Measurements from ENCODE around the gene FUT8.

The FUT8 gene

GRCh38 chr14:65623759-65624158 is 211.2 kb downstream of the FUT8 start:
- Histone ChIP-seq H2AFZ (ENCODE audit: low read length) (no peak overlapping the region), H3K4me3 (ENCODE audit: low read length, poor library complexity, severe bottlenecking) (no peak overlapping the region), H3K9me2 (replicated peaks; ENCODE audit: low read depth, low read length) (no peaks in the 10 kb centered on the region), H3K9me3 (ENCODE audit: insufficient read depth, low read depth, low read length) (no peaks in the 10 kb centered on the region), H3K9ac (ENCODE audit: low read depth, low read length, poor library complexity, severe bottlenecking) (no peak overlapping the region), H3K36me3 (ENCODE audit: insufficient read depth, low read length) (no peaks in the 10 kb centered on the region), H3F3A (ENCODE audit: low read depth) (no peaks in the 10 kb centered on the region), H3K79me2 (ENCODE audit: insufficient read depth, low read length) (no peaks in the 10 kb centered on the region), H3K27me3 (ENCODE audit: insufficient read depth, low read length, poor library complexity, severe bottlenecking) (no peaks in the 10 kb centered on the region), H4K20me1 (ENCODE audit: insufficient read depth, low read length, poor library complexity, severe bottlenecking) (no peaks in the 10 kb centered on the region), H3K4me2 (ENCODE audit: low read depth, low read length, poor library complexity, severe bottlenecking) (no peak overlapping the region), H3K4me1 (ENCODE audit: insufficient read depth, low read length, poor library complexity, severe bottlenecking) (no peaks in the 10 kb centered on the region)
- TF ChIP-seq, protein P1, sequence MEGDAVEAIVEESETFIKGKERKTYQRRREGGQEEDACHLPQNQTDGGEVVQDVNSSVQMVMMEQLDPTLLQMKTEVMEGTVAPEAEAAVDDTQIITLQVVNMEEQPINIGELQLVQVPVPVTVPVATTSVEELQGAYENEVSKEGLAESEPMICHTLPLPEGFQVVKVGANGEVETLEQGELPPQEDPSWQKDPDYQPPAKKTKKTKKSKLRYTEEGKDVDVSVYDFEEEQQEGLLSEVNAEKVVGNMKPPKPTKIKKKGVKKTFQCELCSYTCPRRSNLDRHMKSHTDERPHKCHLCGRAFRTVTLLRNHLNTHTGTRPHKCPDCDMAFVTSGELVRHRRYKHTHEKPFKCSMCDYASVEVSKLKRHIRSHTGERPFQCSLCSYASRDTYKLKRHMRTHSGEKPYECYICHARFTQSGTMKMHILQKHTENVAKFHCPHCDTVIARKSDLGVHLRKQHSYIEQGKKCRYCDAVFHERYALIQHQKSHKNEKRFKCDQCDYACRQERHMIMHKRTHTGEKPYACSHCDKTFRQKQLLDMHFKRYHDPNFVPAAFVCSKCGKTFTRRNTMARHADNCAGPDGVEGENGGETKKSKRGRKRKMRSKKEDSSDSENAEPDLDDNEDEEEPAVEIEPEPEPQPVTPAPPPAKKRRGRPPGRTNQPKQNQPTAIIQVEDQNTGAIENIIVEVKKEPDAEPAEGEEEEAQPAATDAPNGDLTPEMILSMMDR (conservative IDR thresholded peaks at IDR 0.05; ENCODE audit: low read length): no peak
- no peak for TF ChIP-seq EZH2phosphoT487 (IDR thresholded peaks at IDR 0.05; ENCODE audit: borderline replicate concordance)

DNA sequence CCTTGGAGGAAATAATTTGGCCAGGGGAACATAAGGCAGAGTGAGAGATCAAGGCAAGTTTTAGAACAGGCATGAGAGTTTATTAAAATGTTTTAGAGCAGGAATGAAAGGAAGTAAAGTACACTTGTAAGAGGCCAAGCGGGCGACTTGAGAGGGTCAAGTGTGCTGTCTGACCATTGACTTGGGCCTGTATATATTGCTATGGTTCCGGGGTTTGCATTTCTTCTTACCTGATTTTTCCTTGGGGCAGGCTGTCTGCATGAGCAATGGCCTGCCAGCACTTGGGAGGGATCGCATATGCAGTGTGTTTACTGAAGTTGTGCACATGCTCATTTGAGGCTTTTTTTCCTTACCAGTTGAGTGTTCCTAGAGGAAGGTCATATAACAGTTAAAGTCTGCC is 214.8 kb downstream of the FUT8 start:
- H2AFZ ChIP-seq (ENCODE audit: low read length): no peak overlapping the region
- no peaks in the 10 kb centered on the region for H4K20me1 ChIP-seq (ENCODE audit: insufficient read depth, low read length, poor library complexity, severe bottlenecking)
- H3K9ac ChIP-seq (ENCODE audit: low read depth, low read length, poor library complexity, severe bottlenecking): no peak overlapping the region
- H3K9me2 ChIP-seq (replicated peaks; ENCODE audit: low read depth, low read length): no peaks in the 10 kb centered on the region
- no peaks in the 10 kb centered on the region for H3K9me3 ChIP-seq (ENCODE audit: insufficient read depth, low read depth, low read length)
- H3K4me2 ChIP-seq (ENCODE audit: low read depth, low read length, poor library complexity, severe bottlenecking): no peak overlapping the region
- peaks cover 7% of the 10 kb centered on the region for H3F3A ChIP-seq (ENCODE audit: low read depth)
- peaks cover 19% of the 10 kb centered on the region for H3K4me1 ChIP-seq (ENCODE audit: insufficient read depth, low read length, poor library complexity, severe bottlenecking)
- H3K4me3 ChIP-seq (ENCODE audit: low read length, poor library complexity, severe bottlenecking): no peak overlapping the region
- no peaks in the 10 kb centered on the region for H3K79me2 ChIP-seq (ENCODE audit: insufficient read depth, low read length)
- peaks cover 11% of the 10 kb centered on the region; the same call in 1 of the 2 replicates for H3K36me3 ChIP-seq (ENCODE audit: insufficient read depth, low read length)
- TF ChIP-seq, protein P1 (conservative IDR thresholded peaks at IDR 0.05; ENCODE audit: low read length): no peak
- no peak for TF ChIP-seq EZH2phosphoT487 (IDR thresholded peaks at IDR 0.05; ENCODE audit: borderline replicate concordance)
- H3K27me3 ChIP-seq (ENCODE audit: insufficient read depth, low read length, poor library complexity, severe bottlenecking): no peaks in the 10 kb centered on the region

- Histone ChIP-seq H2AFZ (ENCODE audit: low read length) (no peak overlapping the region), H3K36me3 (ENCODE audit: insufficient read depth, low read length) (peaks cover 12% of the 10 kb centered on the region; the same call in 1 of the 2 replicates), H3K4me2 (ENCODE audit: low read depth, low read length, poor library complexity, severe bottlenecking) (no peak overlapping the region), H3K4me3 (ENCODE audit: low read length, poor library complexity, severe bottlenecking) (no peak overlapping the region), H3K9ac (ENCODE audit: low read depth, low read length, poor library complexity, severe bottlenecking) (no peak overlapping the region), H3K9me3 (ENCODE audit: insufficient read depth, low read depth, low read length) (no peaks in the 10 kb centered on the region), H3F3A (ENCODE audit: low read depth) (peaks cover 7% of the 10 kb centered on the region), H3K4me1 (ENCODE audit: insufficient read depth, low read length, poor library complexity, severe bottlenecking) (peaks cover 19% of the 10 kb centered on the region), H3K9me2 (replicated peaks; ENCODE audit: low read depth, low read length) (no peaks in the 10 kb centered on the region), H3K27me3 (ENCODE audit: insufficient read depth, low read length, poor library complexity, severe bottlenecking) (no peaks in the 10 kb centered on the region), H3K79me2 (ENCODE audit: insufficient read depth, low read length) (no peaks in the 10 kb centered on the region), H4K20me1 (ENCODE audit: insufficient read depth, low read length, poor library complexity, severe bottlenecking) (no peaks in the 10 kb centered on the region)
- TF ChIP-seq EZH2phosphoT487 (IDR thresholded peaks at IDR 0.05; ENCODE audit: borderline replicate concordance): no peak
- TF ChIP-seq, protein P1 (conservative IDR thresholded peaks at IDR 0.05; ENCODE audit: low read length): no peak
Measured at GRCh38 chr14:65628664-65629063, 216.1 kb downstream of the FUT8 start.

Measured in Loucy (cell line).